ENCODE measurements around the gene ARSG. TPM values are rescaled to one million over a fixed set of nuclear protein-coding genes. Genes with fewer than 3 reads are reported as not detected.

ARSG gene
- total RNA-seq, 2 donors from 2014 or later: 0.70 to 2.3 TPM

DNA sequence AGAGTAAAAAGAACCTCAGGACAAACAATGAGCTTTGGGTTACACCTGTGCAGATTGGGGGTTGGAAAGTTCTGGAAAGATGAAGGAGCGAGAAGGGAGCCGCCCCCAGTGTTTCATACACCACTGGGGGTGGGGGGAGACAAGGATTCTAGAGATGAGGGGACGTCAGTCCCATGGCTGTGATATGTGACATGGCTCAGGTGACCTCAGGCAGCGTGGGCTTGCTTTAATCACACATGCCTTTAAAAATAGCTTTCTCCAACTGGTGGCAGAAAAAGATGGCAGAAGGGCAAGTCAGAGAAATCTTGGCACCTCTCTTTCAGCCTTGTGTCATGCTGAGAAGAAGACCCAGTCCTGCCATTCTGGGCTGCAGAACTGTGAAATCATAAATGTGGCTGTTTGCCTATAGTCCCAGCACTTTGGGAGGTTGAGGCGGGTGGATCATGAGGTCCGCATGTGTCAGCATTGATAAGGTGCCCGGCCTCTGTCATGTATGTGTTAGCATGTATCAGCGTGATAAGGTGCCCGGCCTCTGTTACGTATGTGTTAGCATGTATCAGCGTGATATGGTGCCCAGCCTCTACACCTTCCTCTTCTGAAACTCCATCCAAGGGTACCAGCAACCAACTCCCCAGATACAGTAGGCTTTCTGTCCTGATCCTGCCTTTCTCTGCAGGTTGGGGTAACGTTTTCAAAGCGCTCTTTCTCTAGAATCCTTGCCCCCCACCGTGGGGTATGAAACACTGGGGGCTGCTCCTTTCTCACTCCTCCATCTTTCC, 141.0 kb downstream of the ARSG start:
- ATAC-seq: no peak
- intact Hi-C loops (cut with DNase I, micrococcal nuclease): no loop called here
- DNase-seq: no peak

DNA sequence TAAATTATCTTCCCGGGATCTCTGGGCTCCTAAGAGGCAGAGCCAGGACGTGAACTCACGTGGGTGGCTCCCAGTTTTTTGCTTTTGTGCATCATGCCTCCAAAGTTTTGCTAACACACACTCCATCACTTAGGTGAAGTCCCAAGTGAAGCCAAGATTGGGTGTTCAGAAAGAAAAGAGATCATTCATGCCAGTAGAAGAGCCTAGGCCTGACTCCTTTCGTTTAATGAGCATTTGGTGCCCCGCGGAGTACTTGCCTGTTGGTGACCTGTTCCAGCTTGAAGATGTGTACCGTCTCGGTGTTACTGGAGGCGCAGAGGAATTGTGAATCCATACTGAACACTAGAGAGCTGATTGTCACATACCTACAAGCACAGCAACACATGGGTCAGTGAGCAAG, 141.9 kb downstream of the ARSG start:
- DNase-seq (no peak), ATAC-seq (no peak)
- intact Hi-C loops (cut with DNase I, micrococcal nuclease): no loop called here

GRCh38 chr17:68433911-68434508, 142.7 kb downstream of the ARSG start:
- ATAC-seq (no peak), DNase-seq (no peak)
- intact Hi-C loops (cut with DNase I, micrococcal nuclease): no loop called here

DNA sequence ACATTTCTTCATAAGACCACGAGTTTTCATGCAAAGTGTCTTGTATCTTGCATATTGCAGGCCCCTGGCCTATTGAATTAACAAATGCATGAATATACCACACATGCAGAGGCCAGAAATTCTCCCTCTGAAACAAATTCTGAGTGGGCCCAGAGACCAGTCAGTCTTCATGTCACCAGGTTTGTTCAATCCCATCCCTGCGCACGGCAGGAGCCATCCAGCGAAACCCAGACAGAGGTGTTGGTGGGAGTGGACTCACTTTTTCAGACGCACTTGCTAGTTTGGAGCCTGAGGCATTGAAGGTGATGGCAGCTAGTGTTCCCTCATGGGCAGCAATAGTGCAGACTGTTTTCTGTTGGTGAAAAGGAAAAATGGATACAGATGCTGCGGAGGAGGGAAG, 144.1 kb downstream of the ARSG start:
- intact Hi-C loops (cut with DNase I, micrococcal nuclease): no loop called here
- DNase-seq: no peak
- no peak for ATAC-seq

DNA sequence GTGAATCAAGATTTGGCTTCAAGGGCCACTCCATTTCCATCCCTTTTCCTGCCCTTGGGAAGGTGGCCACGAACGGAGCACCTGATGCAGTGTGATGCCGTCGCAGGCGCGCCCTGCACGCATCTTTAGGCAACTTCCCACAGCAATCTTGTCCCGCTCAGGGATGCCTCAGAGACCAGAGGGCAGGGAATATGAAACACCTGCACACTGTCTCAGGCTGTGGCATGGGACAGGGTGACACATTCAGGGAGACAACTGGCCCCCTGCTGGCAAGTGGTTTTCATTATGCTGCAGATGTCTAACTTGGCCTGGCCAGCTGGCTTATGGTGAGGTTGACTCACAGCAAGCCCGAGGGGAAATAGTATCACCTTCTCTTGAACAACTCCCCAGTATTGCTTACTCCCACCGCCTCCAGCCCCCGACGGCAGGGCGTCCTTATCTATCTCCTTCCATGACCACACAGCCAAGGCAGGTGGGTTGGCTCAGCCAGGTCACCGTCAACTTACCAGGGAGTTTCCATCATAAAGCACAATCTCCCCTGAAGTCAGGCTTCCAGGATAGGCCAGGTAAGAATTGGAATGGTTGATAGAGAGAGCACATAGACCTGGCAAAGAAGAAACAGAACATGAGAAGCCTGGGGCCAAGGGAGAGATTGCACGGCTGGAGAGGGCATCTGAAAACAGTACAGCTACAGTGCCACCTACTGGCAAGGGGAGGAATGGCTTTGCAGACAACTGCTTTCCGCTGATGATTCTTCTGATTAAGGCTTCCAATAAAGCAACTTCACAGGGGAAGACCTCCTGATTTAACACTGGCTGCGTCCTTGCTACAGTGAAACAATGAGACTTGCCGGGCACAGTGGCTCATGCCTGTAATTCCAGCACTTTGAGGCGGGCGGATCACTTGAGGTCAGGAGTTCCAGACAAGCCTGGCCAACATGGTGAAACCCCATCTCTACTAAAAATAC, 144.9 kb downstream of the ARSG start:
- intact Hi-C loops (cut with DNase I, micrococcal nuclease): no loop called here
- peak; percentile 61 for ATAC-seq
- peak; percentile 69 to 86 for DNase-seq

GRCh38 chr17:68437979-68438822, 146.9 kb downstream of the ARSG start:
- DNase-seq: peak; percentile 63 to 68
- intact Hi-C loops (cut with DNase I, micrococcal nuclease): no loop called here
- peak; percentile 91 for ATAC-seq

GRCh38 chr17:68439656-68440290, 148.5 kb downstream of the ARSG start:
- DNase-seq (no peak), ATAC-seq (no peak)
- intact Hi-C loops (cut with DNase I, micrococcal nuclease): no loop called here

DNA sequence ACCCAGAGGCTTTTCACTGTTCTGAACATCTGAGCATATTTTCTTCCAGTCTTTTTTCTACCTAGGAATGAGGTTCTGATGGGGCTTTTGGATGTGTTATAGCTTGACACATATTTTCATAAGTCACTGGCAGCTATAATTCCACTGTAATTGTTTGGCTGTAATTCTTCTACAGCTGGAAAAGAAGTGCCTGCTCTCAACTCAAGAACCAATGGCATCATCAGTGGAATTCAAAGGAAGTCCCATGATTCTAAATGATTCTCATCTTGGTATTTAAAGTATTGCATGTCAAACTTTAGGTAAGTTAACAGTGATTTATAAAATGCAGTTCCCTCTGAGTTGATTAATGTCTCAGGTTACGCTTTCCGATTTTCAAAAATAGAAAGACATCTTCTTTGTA, 149.2 kb downstream of the ARSG start:
- intact Hi-C loops (cut with DNase I, micrococcal nuclease): no loop called here
- DNase-seq (no peak), ATAC-seq (no peak)

- ATAC-seq (no peak), DNase-seq (no peak)
- intact Hi-C loops (cut with DNase I, micrococcal nuclease): no loop called here
These were observed 149.9 kb downstream of the ARSG start for GRCh38 chr17:68441070-68441770.

- intact Hi-C loops (cut with DNase I, micrococcal nuclease): no loop called here
- ATAC-seq (no peak), DNase-seq (no peak)
These were observed 152.7 kb downstream of the ARSG start for GRCh38 chr17:68443972-68444464.

DNA sequence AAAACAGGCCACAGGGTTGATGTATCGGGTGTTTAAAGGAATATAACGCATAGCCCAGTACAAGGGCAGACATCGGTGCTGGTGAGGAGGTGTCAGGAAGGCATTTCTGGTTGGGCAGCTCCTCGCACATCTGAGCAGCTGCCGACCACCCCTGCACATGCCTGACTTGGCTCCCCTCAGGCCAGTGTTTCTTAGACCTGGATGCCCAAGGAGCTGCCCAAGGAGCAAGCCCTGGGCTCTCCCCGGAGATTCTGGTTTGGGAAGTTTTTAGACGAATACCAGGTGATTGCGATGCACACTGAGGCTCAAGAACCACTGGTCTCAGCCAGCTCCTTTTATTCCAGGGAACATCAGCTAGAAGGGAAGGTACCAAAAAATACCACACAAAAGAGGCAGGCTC, 154.4 kb downstream of the ARSG start:
- DNase-seq (no peak), ATAC-seq (no peak)
- intact Hi-C loops (cut with DNase I, micrococcal nuclease): no loop called here

DNA sequence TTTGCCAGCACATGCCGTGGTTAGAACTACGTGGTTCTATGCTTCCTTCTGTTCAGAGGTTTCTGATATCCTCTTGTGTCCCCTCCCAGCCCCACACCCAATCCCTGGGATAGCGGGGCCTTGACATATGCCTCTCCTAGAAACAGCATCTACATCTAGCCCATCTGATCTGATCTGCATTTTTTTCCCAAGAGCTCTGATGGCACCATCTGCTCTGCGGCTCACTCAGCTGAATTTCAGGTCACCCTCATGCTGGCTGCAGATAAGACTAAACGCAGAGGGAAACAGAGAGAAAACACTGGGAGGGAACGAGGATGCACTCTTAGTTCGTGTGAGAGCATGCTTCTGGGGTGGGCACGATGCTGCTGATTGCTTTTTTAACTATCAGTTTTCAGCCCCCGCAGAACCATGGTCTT, 155.3 kb downstream of the ARSG start:
- DNase-seq (no peak), ATAC-seq (no peak)
- intact Hi-C loops (cut with DNase I, micrococcal nuclease): no loop called here

DNA sequence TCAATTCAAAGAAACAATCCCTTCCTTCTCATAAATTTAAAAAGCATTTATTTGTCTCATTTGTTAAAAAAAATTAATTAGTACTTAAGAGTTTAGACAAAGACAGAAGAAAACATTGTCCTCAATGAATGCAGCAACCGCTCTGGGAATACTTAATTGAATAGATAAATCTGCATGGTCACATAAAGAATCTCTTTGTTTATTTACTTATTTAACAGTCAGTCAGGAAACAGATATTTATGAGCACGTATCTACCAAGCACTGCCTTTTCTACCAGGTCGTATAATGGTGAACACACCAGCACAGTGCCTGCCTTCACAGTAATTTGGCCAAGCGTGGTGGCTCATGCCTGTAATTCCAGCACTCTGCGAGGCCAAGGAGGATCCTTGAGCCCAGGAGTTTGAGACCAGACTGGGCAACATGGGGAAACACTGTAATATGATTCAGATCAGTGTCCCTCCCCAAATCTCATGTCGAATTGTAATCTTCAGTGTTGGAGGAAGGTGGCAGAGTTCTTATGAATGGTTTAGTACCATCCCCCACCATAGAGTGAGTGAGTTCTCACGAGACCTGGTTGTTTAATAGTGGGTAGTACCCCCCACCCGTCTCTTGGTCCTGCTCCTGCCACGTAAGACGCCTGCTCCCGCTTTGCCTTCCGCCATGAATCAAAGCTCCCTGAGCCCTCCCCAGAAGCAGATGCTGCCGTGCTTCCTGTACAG, 157.9 kb downstream of the ARSG start:
- DNase-seq (no peak), ATAC-seq (no peak)
- intact Hi-C loops (cut with DNase I, micrococcal nuclease): no loop called here

DNA sequence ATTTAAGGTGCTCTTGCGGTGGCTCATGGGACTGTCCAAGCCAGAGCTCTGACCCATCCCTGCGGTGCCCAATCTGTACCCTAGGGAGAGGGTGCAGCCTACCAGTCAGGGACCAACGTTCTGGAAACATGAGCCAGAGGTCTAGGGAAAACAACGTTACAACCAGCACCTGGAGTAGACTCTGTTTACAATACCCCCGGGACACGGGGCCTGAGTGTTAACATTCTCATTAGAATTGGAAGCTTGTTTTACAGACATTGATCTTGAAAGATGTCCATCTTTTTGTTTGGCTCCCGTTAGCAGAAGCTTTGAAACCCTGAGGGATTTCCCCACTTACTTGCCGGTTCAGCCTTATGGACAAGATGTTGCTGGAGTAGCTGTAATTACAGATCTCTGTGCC, 159.1 kb downstream of the ARSG start:
- DNase-seq: no peak
- intact Hi-C loops (cut with DNase I, micrococcal nuclease): no loop called here
- no peak for ATAC-seq

DNA sequence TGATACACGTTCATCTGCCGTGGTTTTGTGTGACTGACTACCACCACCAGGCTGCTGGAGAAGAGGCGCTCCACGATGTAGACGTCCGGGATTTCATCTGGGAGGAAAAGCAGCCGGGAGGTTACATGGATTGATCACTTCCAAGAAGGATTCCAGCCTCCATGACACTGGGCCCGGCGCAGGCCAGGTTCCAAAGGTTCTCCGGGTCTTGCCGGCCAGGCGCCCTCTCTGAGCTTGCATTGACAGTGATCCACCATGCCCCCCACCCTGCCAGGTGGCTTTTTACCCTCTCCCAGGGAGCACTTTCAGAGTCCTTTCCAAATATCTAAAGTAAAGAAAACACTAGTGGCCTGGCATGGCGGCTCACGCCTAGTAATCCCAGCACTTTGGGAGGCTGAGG, 159.5 kb downstream of the ARSG start:
- ATAC-seq (no peak), DNase-seq (no peak)
- intact Hi-C loops (cut with DNase I, micrococcal nuclease): no loop called here

- no peak for DNase-seq
- intact Hi-C loops (cut with DNase I, micrococcal nuclease): no loop called here
These were observed 160.5 kb downstream of the ARSG start for GRCh38 chr17:68451670-68452354.

More at GRCh38 chr17:68451670-68452354, 160.5 kb downstream of the ARSG start:
- ATAC-seq: peak; percentile 76

All from left colon (tissue), 2 donors.